Astrocyte (in vitro differentiated cells and primary cell): Measurements from ENCODE around the gene ZMAT3. TPM values are rescaled to one million over a fixed set of nuclear protein-coding genes. Genes with fewer than 3 reads are reported as not detected.

Experiments used
- DNase-seq: peaks from one replicate; pipeline ENCODE4 v3.0.0-alpha.2; 2010; ENCODE audit warnings: low read depth
- FAIRE-seq: peaks from 2 replicates; lab custom pipeline; 2011; peaks lifted over from hg19 to GRCh38; lab: Jason Lieb, UNC
- H2AFZ ChIP-seq: 2 replicates; pipeline ENCODE4 v1.6.0; 2012; ENCODE audit warnings: low read depth, low read length, inconsistent platforms
- H3K27ac ChIP-seq: 2 replicates; pipeline ENCODE4 v1.5.1; 2011; ENCODE audit warnings: low read depth, low read length, inconsistent platforms
- H3K27me3 ChIP-seq: 2 replicates; pipeline ENCODE4 v1.6.0; 2011; ENCODE audit warnings: low read length, inconsistent platforms; ENCODE audit not compliant: insufficient read depth
- H3K36me3 ChIP-seq: 2 replicates; pipeline ENCODE4 v1.5.1; 2011; ENCODE audit warnings: low read length, inconsistent platforms; ENCODE audit not compliant: insufficient read depth
- H3K4me1 ChIP-seq: 2 replicates; pipeline ENCODE4 v1.5.1; 2011; ENCODE audit warnings: low read length, inconsistent platforms; ENCODE audit not compliant: insufficient read depth
- H3K4me2 ChIP-seq: 2 replicates; pipeline ENCODE4 v1.6.0; 2012; ENCODE audit warnings: low read length, inconsistent platforms
- H3K4me3 ChIP-seq: 2 replicates; pipeline ENCODE4 v1.5.1; 2011; ENCODE audit warnings: low read depth, mild to moderate bottlenecking, low read length, inconsistent platforms; ENCODE audit not compliant: insufficient read depth
- H3K79me2 ChIP-seq: 2 replicates; pipeline ENCODE4 v1.6.0; 2012; ENCODE audit warnings: mild to moderate bottlenecking, low read length, inconsistent platforms; ENCODE audit not compliant: insufficient read depth
- H3K9ac ChIP-seq: 2 replicates; pipeline ENCODE4 v1.6.0; 2012; ENCODE audit warnings: mild to moderate bottlenecking, low read length, inconsistent platforms
- H3K9me3 ChIP-seq: 2 replicates; pipeline ENCODE4 v1.5.1; 2012; ENCODE audit warnings: low read depth, mild to moderate bottlenecking, low read length, inconsistent platforms; ENCODE audit not compliant: insufficient read depth
- H4K20me1 ChIP-seq: 2 replicates; pipeline ENCODE4 v1.6.0; 2012; ENCODE audit warnings: low read length, inconsistent platforms; ENCODE audit not compliant: insufficient read depth
- H3K27ac Mint-ChIP-seq: one replicate; pipeline ENCODE4 v1.8.0; 2021; ENCODE audit warnings: mild to moderate bottlenecking, mixed read lengths; ENCODE audit not compliant: unreplicated experiment
- H3K27me3 Mint-ChIP-seq: one replicate; pipeline ENCODE4 v1.8.0; 2021; ENCODE audit warnings: low read depth, mixed read lengths; ENCODE audit not compliant: unreplicated experiment
- H3K36me3 Mint-ChIP-seq: one replicate; pipeline ENCODE4 v1.8.0; 2021; ENCODE audit warnings: low read depth, mixed read lengths; ENCODE audit not compliant: unreplicated experiment
- H3K4me1 Mint-ChIP-seq: one replicate; pipeline ENCODE4 v1.8.0; 2021; ENCODE audit warnings: low read depth, mixed read lengths; ENCODE audit not compliant: unreplicated experiment
- H3K4me3 Mint-ChIP-seq: one replicate; pipeline ENCODE4 v1.8.0; 2021; ENCODE audit warnings: mild to moderate bottlenecking, moderate library complexity, mixed read lengths; ENCODE audit not compliant: unreplicated experiment
- H3K9me3 Mint-ChIP-seq: one replicate; pipeline ENCODE4 v1.8.0; 2021; ENCODE audit warnings: mild to moderate bottlenecking, mixed read lengths; ENCODE audit not compliant: unreplicated experiment
- EZH2 ChIP-seq: IDR thresholded peaks from 2 replicates; pipeline ENCODE4 v1.6.1; 2012; ENCODE audit warnings: mild to moderate bottlenecking, low read length, inconsistent platforms; ENCODE audit not compliant: insufficient read depth
- total RNA-seq: library from RNA; stranded (reverse); gene quantifications from 2 replicates; pipeline ENCODE4 v1.2.1, GENCODE V29; 2021
- TF ChIP-seq, protein P1 (sequence below): IDR thresholded peaks from 2 replicates; pipeline ENCODE4 v1.5.1; 2011; ENCODE audit warnings: low read depth, mild to moderate bottlenecking, inconsistent platforms, low read length, moderate library complexity; ENCODE audit not compliant: insufficient read depth

Gene ZMAT3
- total RNA-seq, 1 donor from 2014 or later: 89.6 TPM

- H3K9ac ChIP-seq: no peak overlapping the region
- no peak overlapping the region for H3K4me3 ChIP-seq
- H3K4me1 ChIP-seq: no peaks in the 10 kb centered on the region
- no peak overlapping the region for H3K27ac ChIP-seq
- DNase-seq: peak; percentile 44
- no peaks in the 10 kb centered on the region for H3K4me1 Mint-ChIP-seq
- H3K9me3 ChIP-seq: no peaks in the 10 kb centered on the region
- H3K27ac Mint-ChIP-seq: no peak overlapping the region
- no peaks in the 10 kb centered on the region for H3K27me3 ChIP-seq
- H3K27me3 Mint-ChIP-seq: no peaks in the 10 kb centered on the region
- no peak overlapping the region for H2AFZ ChIP-seq
- H3K36me3 ChIP-seq: no peaks in the 10 kb centered on the region
- H3K9me3 Mint-ChIP-seq: peaks cover 4% of the 10 kb centered on the region
- no peaks in the 10 kb centered on the region for H3K79me2 ChIP-seq
- peaks cover 21% of the 10 kb centered on the region for H3K36me3 Mint-ChIP-seq
- TF ChIP-seq, protein P1, sequence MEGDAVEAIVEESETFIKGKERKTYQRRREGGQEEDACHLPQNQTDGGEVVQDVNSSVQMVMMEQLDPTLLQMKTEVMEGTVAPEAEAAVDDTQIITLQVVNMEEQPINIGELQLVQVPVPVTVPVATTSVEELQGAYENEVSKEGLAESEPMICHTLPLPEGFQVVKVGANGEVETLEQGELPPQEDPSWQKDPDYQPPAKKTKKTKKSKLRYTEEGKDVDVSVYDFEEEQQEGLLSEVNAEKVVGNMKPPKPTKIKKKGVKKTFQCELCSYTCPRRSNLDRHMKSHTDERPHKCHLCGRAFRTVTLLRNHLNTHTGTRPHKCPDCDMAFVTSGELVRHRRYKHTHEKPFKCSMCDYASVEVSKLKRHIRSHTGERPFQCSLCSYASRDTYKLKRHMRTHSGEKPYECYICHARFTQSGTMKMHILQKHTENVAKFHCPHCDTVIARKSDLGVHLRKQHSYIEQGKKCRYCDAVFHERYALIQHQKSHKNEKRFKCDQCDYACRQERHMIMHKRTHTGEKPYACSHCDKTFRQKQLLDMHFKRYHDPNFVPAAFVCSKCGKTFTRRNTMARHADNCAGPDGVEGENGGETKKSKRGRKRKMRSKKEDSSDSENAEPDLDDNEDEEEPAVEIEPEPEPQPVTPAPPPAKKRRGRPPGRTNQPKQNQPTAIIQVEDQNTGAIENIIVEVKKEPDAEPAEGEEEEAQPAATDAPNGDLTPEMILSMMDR: no peak
- TF ChIP-seq EZH2: no peak
- H4K20me1 ChIP-seq: peaks cover 2% of the 10 kb centered on the region
- H3K4me2 ChIP-seq: no peak overlapping the region
- H3K4me3 Mint-ChIP-seq: no peak overlapping the region
- no peak for FAIRE-seq
Observed at GRCh38 chr3:179000144-179000543, 71.5 kb downstream of the ZMAT3 start.

DNA sequence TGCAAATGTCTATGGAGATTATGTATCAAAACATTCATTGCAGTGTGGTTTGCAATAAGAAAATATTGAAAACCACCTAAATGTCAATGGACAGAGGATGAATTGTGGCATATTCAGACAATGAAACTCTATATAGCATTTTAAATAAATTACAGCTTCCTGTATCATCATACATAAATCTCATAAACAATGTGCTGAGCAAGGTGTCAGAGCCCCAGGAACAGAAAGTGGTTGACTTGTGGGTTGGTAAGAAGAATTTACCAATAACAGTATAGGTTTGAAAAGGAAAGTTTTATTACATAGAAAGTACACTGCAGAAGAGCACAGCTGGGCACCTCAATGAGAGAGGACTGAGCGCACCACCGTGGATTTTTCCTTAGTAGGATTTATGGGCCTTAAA, 75.2 kb downstream of the ZMAT3 start:
- FAIRE-seq (no peak), DNase-seq (no peak)
- H3K27ac ChIP-seq: no peak overlapping the region
- H3K4me3 ChIP-seq: no peak overlapping the region
- no peaks in the 10 kb centered on the region for H3K27me3 ChIP-seq
- H3K36me3 Mint-ChIP-seq: peaks cover 35% of the 10 kb centered on the region
- peaks cover 2% of the 10 kb centered on the region for H3K9me3 Mint-ChIP-seq
- no peak overlapping the region for H3K27ac Mint-ChIP-seq
- no peak overlapping the region for H3K4me2 ChIP-seq
- no peaks in the 10 kb centered on the region for H3K79me2 ChIP-seq
- H4K20me1 ChIP-seq: peaks cover 2% of the 10 kb centered on the region
- H3K4me1 ChIP-seq: no peaks in the 10 kb centered on the region
- TF ChIP-seq, protein P1: no peak
- no peak for TF ChIP-seq EZH2
- H2AFZ ChIP-seq: no peak overlapping the region
- no peaks in the 10 kb centered on the region for H3K27me3 Mint-ChIP-seq
- no peaks in the 10 kb centered on the region for H3K9me3 ChIP-seq
- H3K9ac ChIP-seq: no peak overlapping the region
- H3K36me3 ChIP-seq: no peaks in the 10 kb centered on the region
- H3K4me1 Mint-ChIP-seq: no peaks in the 10 kb centered on the region
- no peak overlapping the region for H3K4me3 Mint-ChIP-seq

GRCh38 chr3:178990293-178990692, 81.3 kb downstream of the ZMAT3 start:
- peaks cover 19% of the 10 kb centered on the region for H3K9me3 ChIP-seq
- no peak overlapping the region for H3K4me3 ChIP-seq
- Mint-ChIP-seq H3K36me3 (peaks cover 71% of the 10 kb centered on the region), H3K9me3 (peaks cover 36% of the 10 kb centered on the region), H3K27me3 (no peaks in the 10 kb centered on the region), H3K4me1 (peaks cover 2% of the 10 kb centered on the region), H3K4me3 (no peak overlapping the region), H3K27ac (no peak overlapping the region)
- no peaks in the 10 kb centered on the region for H3K27me3 ChIP-seq
- no peaks in the 10 kb centered on the region for H3K4me1 ChIP-seq
- TF ChIP-seq EZH2: no peak
- TF ChIP-seq, protein P1: no peak
- DNase-seq (no peak), FAIRE-seq (no peak)
- H3K4me2 ChIP-seq: no peak overlapping the region
- no peak overlapping the region for H2AFZ ChIP-seq
- H4K20me1 ChIP-seq: no peaks in the 10 kb centered on the region
- H3K79me2 ChIP-seq: no peaks in the 10 kb centered on the region
- no peak overlapping the region for H3K27ac ChIP-seq
- no peak overlapping the region for H3K9ac ChIP-seq
- no peaks in the 10 kb centered on the region for H3K36me3 ChIP-seq
